Loucy (cell line): ENCODE measurements around the gene COL27A1.

Experiments used
- H2AFZ ChIP-seq: fragments of 200-600 bp; sonication (generic); 2 replicates; pipeline ENCODE4 v1.6.0; 2016; ENCODE audit warnings: antibody characterized with exemption, mild to moderate bottlenecking, low read length, moderate library complexity
- H3F3A ChIP-seq: fragments of 200-600 bp; 2 replicates; pipeline ENCODE4 v1.6.0; 2016; ENCODE audit warnings: antibody characterized with exemption, low read depth, mild to moderate bottlenecking
- H3K27me3 ChIP-seq: fragments of 200-600 bp; sonication (generic); 2 replicates; pipeline ENCODE4 v1.6.1; 2014; ENCODE audit warnings: low read length, mild to moderate bottlenecking; ENCODE audit not compliant: insufficient read depth, poor library complexity, severe bottlenecking
- H3K36me3 ChIP-seq: fragments of 200-600 bp; sonication (generic); 2 replicates; pipeline ENCODE4 v1.6.1; 2016; ENCODE audit warnings: low read length; ENCODE audit not compliant: insufficient read depth
- H3K4me1 ChIP-seq: fragments of 200-600 bp; sonication (generic); 2 replicates; pipeline ENCODE4 v1.5.1; 2014; ENCODE audit warnings: low read length, mild to moderate bottlenecking; ENCODE audit not compliant: insufficient read depth, poor library complexity, severe bottlenecking
- H3K4me2 ChIP-seq: fragments of 200-600 bp; sonication (generic); 2 replicates; pipeline ENCODE4 v1.6.0; 2014; ENCODE audit warnings: antibody characterized with exemption, low read length, low read depth, mild to moderate bottlenecking; ENCODE audit not compliant: poor library complexity, severe bottlenecking
- H3K4me3 ChIP-seq: fragments of 200-600 bp; sonication (generic); 2 replicates; pipeline ENCODE4 v1.5.1; 2014; ENCODE audit warnings: low read length, mild to moderate bottlenecking, mixed read lengths; ENCODE audit not compliant: poor library complexity, severe bottlenecking
- H3K79me2 ChIP-seq: fragments of 200-600 bp; sonication (generic); 2 replicates; pipeline ENCODE4 v1.6.1; 2014; ENCODE audit warnings: low read length; ENCODE audit not compliant: insufficient read depth
- H3K9ac ChIP-seq: fragments of 200-600 bp; sonication (generic); 2 replicates; pipeline ENCODE4 v1.6.0; 2014; ENCODE audit warnings: mild to moderate bottlenecking, low read depth, low read length, moderate library complexity; ENCODE audit not compliant: poor library complexity, severe bottlenecking
- H3K9me2 ChIP-seq: fragments of 200-600 bp; sonication (generic); replicated peaks from 2 replicates; pipeline ENCODE4 v1.6.1; 2016; ENCODE audit warnings: low read depth, low read length, mixed read lengths
- H3K9me3 ChIP-seq: fragments of 200-600 bp; sonication (generic); 2 replicates; pipeline ENCODE4 v1.6.1; 2014; ENCODE audit warnings: mild to moderate bottlenecking, antibody characterized with exemption, low read length, low read depth; ENCODE audit not compliant: insufficient read depth
- H4K20me1 ChIP-seq: fragments of 200-600 bp; sonication (generic); 2 replicates; pipeline ENCODE4 v1.6.0; 2014; ENCODE audit warnings: antibody characterized with exemption, low read length, mild to moderate bottlenecking; ENCODE audit not compliant: insufficient read depth, poor library complexity, severe bottlenecking
- CTCF ChIP-seq: fragments of 200-600 bp; sonication (generic); conservative IDR thresholded peaks from 2 replicates; pipeline ENCODE4 v1.5.1; 2014; ENCODE audit warnings: mild to moderate bottlenecking, antibody characterized with exemption, low read length
- EZH2phosphoT487 ChIP-seq: fragments of 200-600 bp; IDR thresholded peaks from 2 replicates; pipeline ENCODE4 v1.6.1; 2018; ENCODE audit warnings: antibody characterized with exemption, mild to moderate bottlenecking, moderate library complexity, borderline replicate concordance

COL27A1 gene

GRCh38 chr9:114315723-114316363 is 160.5 kb downstream of the COL27A1 start:
- no peaks in the 10 kb centered on the region for H3K79me2 ChIP-seq
- H3K4me2 ChIP-seq, result no peak overlapping the region
- H3K4me3 ChIP-seq, result no peak overlapping the region
- H3K27me3 ChIP-seq, result no peaks in the 10 kb centered on the region
- H2AFZ ChIP-seq, result no peak overlapping the region
- TF ChIP-seq CTCF, result no peak
- TF ChIP-seq EZH2phosphoT487, result no peak
- no peaks in the 10 kb centered on the region for H3K36me3 ChIP-seq
- H3F3A ChIP-seq, result no peaks in the 10 kb centered on the region
- H3K4me1 ChIP-seq, result no peaks in the 10 kb centered on the region
- no peaks in the 10 kb centered on the region for H4K20me1 ChIP-seq
- H3K9me3 ChIP-seq, result no peaks in the 10 kb centered on the region
- no peaks in the 10 kb centered on the region for H3K9me2 ChIP-seq
- no peak overlapping the region for H3K9ac ChIP-seq

GRCh38 chr9:114316605-114317230 is 161.4 kb downstream of the COL27A1 start:
- Histone ChIP-seq H4K20me1 (no peaks in the 10 kb centered on the region), H3K9me3 (no peaks in the 10 kb centered on the region), H3K27me3 (no peaks in the 10 kb centered on the region), H3K4me3 (no peak overlapping the region), H3F3A (no peaks in the 10 kb centered on the region), H2AFZ (no peak overlapping the region), H3K9ac (no peak overlapping the region), H3K4me2 (no peak overlapping the region), H3K9me2 (no peaks in the 10 kb centered on the region), H3K4me1 (no peaks in the 10 kb centered on the region), H3K36me3 (no peaks in the 10 kb centered on the region), H3K79me2 (no peaks in the 10 kb centered on the region)
- no peak for TF ChIP-seq EZH2phosphoT487
- no peak for TF ChIP-seq CTCF

GRCh38 chr9:114317665-114318357 is 162.5 kb downstream of the COL27A1 start:
- Histone ChIP-seq H3K9me2 (no peaks in the 10 kb centered on the region), H3F3A (no peaks in the 10 kb centered on the region), H3K9me3 (no peaks in the 10 kb centered on the region), H3K4me3 (no peak overlapping the region), H4K20me1 (no peaks in the 10 kb centered on the region), H2AFZ (no peak overlapping the region), H3K4me2 (no peak overlapping the region), H3K79me2 (no peaks in the 10 kb centered on the region), H3K4me1 (no peaks in the 10 kb centered on the region), H3K27me3 (no peaks in the 10 kb centered on the region), H3K9ac (no peak overlapping the region), H3K36me3 (no peaks in the 10 kb centered on the region)
- TF ChIP-seq EZH2phosphoT487, result no peak
- no peak for TF ChIP-seq CTCF
